ENCODE measurements around the gene GATA5.

GRCh38 chr20:62446481-62446880, 29.3 kb downstream of the GATA5 start:
- no peak for TF ChIP-seq POLR2AphosphoS5 (IDR thresholded peaks at IDR 0.05; ENCODE audit: borderline replicate concordance, low read depth, low read length)
- no peak for TF ChIP-seq FOXP2 (optimal IDR thresholded peaks at IDR 0.05; ENCODE audit: control extremely low read depth, extremely low read length, insufficient read depth)
